ENCODE measurements around the gene HYAL1. TPM values are rescaled to one million over a fixed set of nuclear protein-coding genes. Genes with fewer than 3 reads are reported as not detected.
A peak's percentile ranks its signal among the peaks of the same experiment; 100 is the strongest.
"Not testable (repeated sequence)": the region's sequence is repeated elsewhere in the genome, so short reads cannot be mapped to it uniquely, and the experiment has no call there.

HYAL1 gene
- total RNA-seq, 2 experiments from 2014 or later: 0.28 to 0.35 TPM

DNA sequence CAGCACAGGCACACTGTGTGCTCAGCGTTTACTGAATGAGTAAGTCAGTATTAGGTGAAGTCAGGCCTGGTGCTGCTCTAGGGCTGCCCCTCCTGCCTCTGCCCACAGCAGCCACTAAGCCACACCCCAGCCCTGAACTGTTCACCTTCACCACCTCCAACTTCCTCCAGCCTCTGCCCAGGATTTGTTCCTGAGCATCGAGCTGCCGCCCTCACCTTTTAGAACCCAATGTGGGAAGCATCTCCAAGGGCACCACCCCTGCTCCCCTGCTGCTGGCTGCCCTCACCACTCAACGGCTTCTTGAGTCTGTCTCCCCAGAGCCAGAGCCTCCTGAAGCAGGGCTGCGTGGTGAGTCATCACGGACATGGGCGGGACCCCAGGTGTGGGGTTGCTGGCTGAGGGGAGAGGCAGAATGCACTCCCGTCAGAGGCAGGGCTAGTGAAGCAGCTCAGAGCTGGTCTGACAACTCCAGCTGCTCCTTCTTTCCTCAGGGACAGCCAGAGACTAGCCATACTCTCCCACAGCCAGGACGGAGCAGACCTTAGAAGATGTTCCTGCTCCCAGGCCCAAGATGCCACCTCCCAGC is 13.4 kb upstream of the HYAL1 start:
- POLR2A ChIA-PET: interaction anchor here (1.0 to 31.7 kb wide), 7 partner anchors 11 to 27 kb away, joined by 3 to 704 read pairs (median 6); partner anchors contain the start of genes CYB561D2, HYAL3, IFRD2 and NAA80
- H3K4me3 Mint-ChIP-seq: peak overlapping the region; percentile 66
- no peaks in the 10 kb centered on the region for H3K27me3 Mint-ChIP-seq
- H3K36me3 Mint-ChIP-seq (ENCODE audit: low read depth): peaks cover 4% of the 10 kb centered on the region
- peak; percentile 87 for DNase-seq
- no peaks in the 10 kb centered on the region for H3K9me3 Mint-ChIP-seq
- CTCF ChIA-PET: interaction anchor here (1.2 to 3.4 kb wide), 4 partner anchors 18 to 57 kb away, joined by 3 to 17 read pairs (median 4); partner anchors contain the start of genes HYAL3, IFRD2 and NAA80
- H3K27ac Mint-ChIP-seq: peak overlapping the region; percentile 95
- peaks cover 59% of the 10 kb centered on the region for H3K4me1 Mint-ChIP-seq

GRCh38 chr3:50314816-50315215 is 11.4 kb upstream of the HYAL1 start:
- Mint-ChIP-seq H3K9me3 (peaks cover under 1% of the 10 kb centered on the region), H3K36me3 (ENCODE audit: low read depth) (peaks cover 4% of the 10 kb centered on the region), H3K4me3 (no peak overlapping the region), H3K4me1 (peaks cover 50% of the 10 kb centered on the region), H3K27me3 (no peaks in the 10 kb centered on the region), H3K27ac (peak overlapping the region; percentile 64)
- DNase-seq: no peak
- ChIA-PET CTCF (interaction anchor here (0.8 to 3.4 kb wide), 5 partner anchors 9 to 88 kb away, joined by 3 to 17 read pairs (median 4); partner anchors contain the start of genes HYAL3, NAA80 and TUSC2), POLR2A (interaction anchor here (1.2 to 31.7 kb wide), 5 partner anchors 9 to 28 kb away, joined by 3 to 704 read pairs (median 15); partner anchors contain the start of genes CYB561D2, HYAL3, IFRD2 and NAA80)

GRCh38 chr3:50314342-50314741 is 11.0 kb upstream of the HYAL1 start:
- ChIA-PET POLR2A (interaction anchor here (1.2 to 31.7 kb wide), 5 partner anchors 8 to 28 kb away, joined by 3 to 704 read pairs (median 15); partner anchors contain the start of genes CYB561D2, HYAL3, IFRD2 and NAA80), CTCF (interaction anchor here (1.1 to 3.4 kb wide), 4 partner anchors 10 to 88 kb away, joined by 3 to 17 read pairs (median 6); partner anchors contain the start of genes HYAL3, NAA80 and TUSC2)
- Mint-ChIP-seq H3K9me3 (peaks cover 5% of the 10 kb centered on the region), H3K4me3 (no peak overlapping the region), H3K27me3 (no peaks in the 10 kb centered on the region), H3K36me3 (ENCODE audit: low read depth) (peaks cover 9% of the 10 kb centered on the region), H3K4me1 (peaks cover 46% of the 10 kb centered on the region), H3K27ac (no peak overlapping the region)
- no peak for DNase-seq

DNA sequence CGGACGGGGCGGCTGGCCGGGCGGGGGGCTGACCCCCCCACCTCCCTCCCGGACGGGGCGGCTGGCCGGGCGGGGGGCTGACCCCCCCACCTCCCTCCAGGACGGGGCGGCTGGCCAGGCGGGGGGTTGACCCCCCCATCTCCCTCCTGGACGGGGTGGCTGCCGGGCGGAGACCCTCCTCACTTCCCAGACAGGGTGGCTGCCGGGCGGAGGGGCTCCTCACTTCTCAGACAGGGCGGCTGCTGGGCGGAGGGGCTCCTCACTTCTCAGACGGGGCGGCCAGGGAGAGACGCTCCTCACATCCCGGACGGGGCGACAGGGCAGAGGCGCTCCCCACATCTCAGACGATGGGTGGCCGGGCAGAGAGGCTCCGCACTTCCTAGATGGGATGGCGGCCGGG is 8.7 kb upstream of the HYAL1 start:
- H3K36me3 Mint-ChIP-seq (ENCODE audit: low read depth); H3K4me3 Mint-ChIP-seq; H3K27ac Mint-ChIP-seq; H3K27me3 Mint-ChIP-seq; CTCF ChIA-PET; DNase-seq; H3K9me3 Mint-ChIP-seq: not testable (repeated sequence)
- POLR2A ChIA-PET: interaction anchor here (31.7 kb wide), 1 partner anchor 31 kb away, joined by 704 read pairs; the partner anchor contains the start of genes CYB561D2, NPRL2, RASSF1 and TUSC2
- peaks cover 27% of the 10 kb centered on the region for H3K4me1 Mint-ChIP-seq

DNA sequence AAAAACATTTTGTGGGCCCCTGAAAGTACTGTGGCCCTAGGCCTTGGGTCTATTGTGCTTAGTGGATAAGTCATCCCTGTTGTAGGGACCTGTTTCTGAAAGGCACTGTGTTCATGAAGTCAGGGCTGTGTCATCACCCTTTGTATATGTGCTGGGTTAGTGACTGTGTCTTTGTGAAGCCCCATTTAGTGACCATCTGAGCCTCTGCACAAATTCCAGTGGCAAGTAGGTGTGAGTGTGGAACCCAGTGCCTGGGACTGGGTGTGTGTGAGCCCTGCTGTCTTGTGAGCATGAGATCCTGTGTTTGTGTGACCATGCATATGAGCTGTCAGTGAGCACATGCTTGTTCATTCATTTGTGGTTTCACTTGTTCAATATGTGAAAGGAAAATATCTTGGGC is 1.2 kb upstream of the HYAL1 start:
- no peak overlapping the region for H3K4me3 Mint-ChIP-seq
- peaks cover 2% of the 10 kb centered on the region for H3K36me3 Mint-ChIP-seq (ENCODE audit: low read depth)
- CTCF ChIA-PET: no interaction called here
- POLR2A ChIA-PET: interaction anchor here (1.5 to 2.9 kb wide), 2 partner anchors 10 to 12 kb away, joined by 6 to 15 read pairs; no protein-coding TSS in a partner anchor
- peaks cover 2% of the 10 kb centered on the region for H3K9me3 Mint-ChIP-seq
- H3K27ac Mint-ChIP-seq: no peak overlapping the region
- no peak for DNase-seq
- peaks cover 20% of the 10 kb centered on the region for H3K4me1 Mint-ChIP-seq
- no peaks in the 10 kb centered on the region for H3K27me3 Mint-ChIP-seq

DNA sequence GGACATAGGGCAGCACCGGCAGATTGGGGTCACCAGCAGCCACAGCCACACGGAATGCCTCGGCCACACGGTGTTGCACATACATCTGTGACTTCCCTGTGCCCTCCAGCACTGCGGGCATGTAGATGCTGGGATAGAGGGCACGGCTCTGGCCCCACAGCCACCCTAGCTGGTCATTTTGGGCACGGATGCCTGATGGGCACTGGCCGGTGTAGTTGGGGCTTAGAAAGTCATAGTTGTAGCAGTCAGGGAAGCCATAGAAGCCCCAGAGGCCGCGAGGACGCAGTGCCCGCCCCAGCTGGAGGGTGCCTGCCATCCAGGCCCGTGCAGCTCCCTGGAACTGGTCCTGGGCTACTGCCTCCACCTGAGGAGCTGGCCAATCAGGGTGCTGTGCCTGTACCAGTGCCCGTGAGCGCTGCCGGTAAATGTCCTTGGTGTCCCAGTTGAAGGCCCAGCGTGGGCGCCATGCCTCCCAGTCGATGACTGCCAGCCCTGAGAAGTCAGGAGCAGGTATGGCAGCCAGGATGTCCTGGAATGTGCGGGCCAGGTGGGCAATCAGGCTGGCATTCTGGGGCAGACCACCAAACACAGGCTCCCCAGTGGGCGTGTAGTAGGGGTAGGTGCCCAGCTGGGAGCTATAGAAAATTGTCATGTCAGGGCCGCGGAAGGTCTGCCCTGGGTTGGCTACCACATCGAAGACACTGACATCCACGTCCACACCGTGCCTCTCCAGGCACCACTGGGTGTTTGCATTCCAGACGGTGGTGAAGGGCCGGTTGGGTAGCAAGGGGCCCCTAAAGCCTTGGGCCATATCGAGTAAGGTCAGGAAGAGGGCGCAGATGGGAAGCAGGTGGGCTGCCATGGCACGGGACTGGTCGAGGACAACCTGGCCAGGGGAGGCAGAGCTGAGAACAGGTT is 1.0 kb downstream of the HYAL1 start:
- ChIA-PET POLR2A (interaction anchor here (0.9 to 6.3 kb wide), 3 partner anchors 10 to 67 kb away, joined by 3 to 150 read pairs (median 4); partner anchors contain the start of genes IFRD2, RASSF1 and ZMYND10), CTCF (interaction anchor here (0.8 to 1.6 kb wide), 2 partner anchors 22 to 35 kb away, joined by 3 to 7 read pairs; no protein-coding TSS in a partner anchor)
- H3K4me3 Mint-ChIP-seq: no peak overlapping the region
- no peak for DNase-seq
- peaks cover 1% of the 10 kb centered on the region for H3K36me3 Mint-ChIP-seq (ENCODE audit: low read depth)
- peaks cover 31% of the 10 kb centered on the region for H3K4me1 Mint-ChIP-seq
- H3K27ac Mint-ChIP-seq: no peak overlapping the region
- H3K27me3 Mint-ChIP-seq: no peaks in the 10 kb centered on the region
- H3K9me3 Mint-ChIP-seq: no peaks in the 10 kb centered on the region

DNA sequence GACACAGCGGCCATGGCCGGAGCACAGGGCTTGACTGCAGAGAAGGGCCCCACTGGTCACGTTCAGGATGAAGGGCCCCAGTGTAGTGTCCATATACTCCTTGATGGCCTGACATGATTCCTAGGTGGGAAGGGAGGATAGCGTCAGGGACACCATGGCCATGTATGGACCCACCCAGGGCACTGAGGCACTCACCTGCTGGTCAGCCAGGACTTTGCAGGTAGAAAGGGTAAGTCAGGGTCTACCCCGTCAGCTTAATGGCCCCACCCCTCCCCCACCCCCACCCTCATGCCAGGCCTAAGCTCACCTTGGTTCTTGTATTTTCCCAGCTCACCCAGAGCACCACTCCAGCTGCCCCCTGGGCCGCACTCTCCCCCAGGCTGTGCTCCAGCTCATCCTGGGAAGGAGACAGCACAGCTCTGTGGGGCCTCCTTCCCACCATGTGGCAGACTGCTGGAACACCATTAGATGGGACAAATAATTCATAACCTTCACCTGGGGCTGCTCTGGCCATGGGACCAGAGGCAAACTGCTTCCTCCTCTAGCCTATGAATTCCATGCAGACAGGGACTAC is 2.6 kb downstream of the HYAL1 start:
- peaks cover 40% of the 10 kb centered on the region for H3K4me1 Mint-ChIP-seq
- H3K4me3 Mint-ChIP-seq: peak overlapping the region; percentile 99
- H3K36me3 Mint-ChIP-seq (ENCODE audit: low read depth): peaks cover 10% of the 10 kb centered on the region
- peak overlapping the region; percentile 100 for H3K27ac Mint-ChIP-seq
- H3K27me3 Mint-ChIP-seq: no peaks in the 10 kb centered on the region
- DNase-seq: no peak
- H3K9me3 Mint-ChIP-seq: no peaks in the 10 kb centered on the region
- ChIA-PET POLR2A (interaction anchor here (1.3 to 6.3 kb wide), 5 partner anchors 9 to 40 kb away, joined by 4 to 150 read pairs (median 41); partner anchors contain the start of genes IFRD2, RASSF1, TUSC2 and ZMYND10), CTCF (interaction anchor here (4.2 kb wide), 1 partner anchor 23 kb away, joined by 82 read pairs; the partner anchor contains the start of gene HYAL2)

- peak overlapping the region; percentile 100 for H3K27ac Mint-ChIP-seq
- POLR2A ChIA-PET: interaction anchor here (0.8 to 6.3 kb wide), 15 partner anchors 8 to 310 kb away, joined by 3 to 150 read pairs (median 5); partner anchors contain the start of genes CYB561D2, IFRD2, NPRL2 and RASSF1
- no peak for DNase-seq
- peak overlapping the region; percentile 99 for H3K4me3 Mint-ChIP-seq
- no peaks in the 10 kb centered on the region for H3K27me3 Mint-ChIP-seq
- H3K9me3 Mint-ChIP-seq: no peaks in the 10 kb centered on the region
- CTCF ChIA-PET: interaction anchor here (0.6 to 4.2 kb wide), 16 partner anchors 11 to 232 kb away, joined by 3 to 82 read pairs (median 6); partner anchors contain the start of genes CYB561D2, HYAL2, LSMEM2 and RASSF1
- peaks cover 41% of the 10 kb centered on the region for H3K4me1 Mint-ChIP-seq
- H3K36me3 Mint-ChIP-seq (ENCODE audit: low read depth): peaks cover 10% of the 10 kb centered on the region
Measured at GRCh38 chr3:50299929-50300680, 3.3 kb downstream of the HYAL1 start.

GRCh38 chr3:50299638-50299928 is 3.8 kb downstream of the HYAL1 start:
- ChIA-PET CTCF (interaction anchor here (0.6 to 4.2 kb wide), 19 partner anchors 10 to 232 kb away, joined by 3 to 82 read pairs (median 5); partner anchors contain the start of genes CYB561D2, HYAL2, LSMEM2 and RASSF1), POLR2A (interaction anchor here (0.6 to 6.3 kb wide), 18 partner anchors 8 to 311 kb away, joined by 3 to 150 read pairs (median 5); partner anchors contain the start of genes CYB561D2, GNAI2, IFRD2 and NPRL2)
- no peak for DNase-seq
- H3K4me1 Mint-ChIP-seq: peaks cover 38% of the 10 kb centered on the region
- H3K27me3 Mint-ChIP-seq: no peaks in the 10 kb centered on the region
- H3K27ac Mint-ChIP-seq: peak overlapping the region; percentile 100
- H3K9me3 Mint-ChIP-seq: no peaks in the 10 kb centered on the region
- peaks cover 10% of the 10 kb centered on the region for H3K36me3 Mint-ChIP-seq (ENCODE audit: low read depth)
- peak overlapping the region; percentile 99 for H3K4me3 Mint-ChIP-seq

DNA sequence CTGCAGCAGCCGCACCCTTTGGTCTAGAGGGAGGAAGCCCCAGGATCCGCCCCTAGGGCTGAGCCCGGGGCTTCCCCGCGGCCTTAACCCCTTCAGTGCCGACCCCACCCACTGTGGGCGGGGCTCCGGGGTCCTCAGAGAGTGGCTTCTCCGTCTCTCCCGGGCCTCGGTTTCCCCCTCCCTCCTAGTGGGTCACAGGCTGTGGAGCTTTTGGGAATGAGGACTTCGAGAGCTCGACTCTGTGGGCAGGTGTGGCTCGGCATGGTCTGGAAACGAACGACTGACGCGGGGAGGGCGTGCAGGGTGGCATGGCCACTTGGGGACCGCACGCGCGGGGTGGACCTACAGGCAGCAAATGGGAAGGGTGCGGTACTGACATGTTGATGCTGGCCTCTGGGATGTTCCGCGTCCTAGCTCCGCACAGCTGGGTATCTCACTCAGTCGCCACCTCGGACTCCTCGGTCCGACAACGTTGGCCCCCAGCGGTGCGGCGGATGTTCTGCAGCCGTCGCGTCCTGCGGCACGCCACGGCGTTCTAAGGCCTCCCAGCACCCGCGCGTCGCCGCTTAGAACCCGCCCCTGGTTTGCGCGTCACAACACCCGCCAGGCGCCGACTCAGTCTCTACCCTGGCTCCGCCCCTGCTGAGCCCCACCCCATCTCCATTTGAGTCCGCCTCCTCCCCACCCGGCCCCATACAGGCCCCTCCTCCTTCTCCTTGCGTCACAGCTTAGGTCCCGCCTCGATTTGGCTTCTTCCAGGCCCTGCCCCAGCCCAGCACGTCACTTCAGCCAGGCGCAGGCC is 4.3 kb downstream of the HYAL1 start, which contains the start of the genes HYAL3 and NAA80:
TSS of gene HYAL3 (minus strand) at position 570 of the 802 bp plus-strand sequence. CDS start 3,803 bp downstream, outside the sequence.
TSS of gene NAA80 (minus strand) at position 570 of the 802 bp plus-strand sequence. CDS start 1,942 bp downstream, outside the sequence.
- DNase-seq: peak; percentile 100
- Mint-ChIP-seq H3K4me1 (peaks cover 36% of the 10 kb centered on the region), H3K36me3 (ENCODE audit: low read depth) (peaks cover 10% of the 10 kb centered on the region), H3K4me3 (peak within 1 kb of the TSS; percentile 99), H3K27ac (peak within 1 kb of the TSS; percentile 100), H3K9me3 (no peaks in the 10 kb centered on the region), H3K27me3 (no peaks in the 10 kb centered on the region)
- POLR2A ChIA-PET: interaction anchor here (0.6 to 6.3 kb wide), 24 partner anchors 7 to 369 kb away, joined by 3 to 150 read pairs (median 4); partner anchors contain the start of genes CYB561D2, GNAI2, IFRD2 and LSMEM2
- CTCF ChIA-PET: interaction anchor here (0.6 to 4.2 kb wide), 20 partner anchors 10 to 233 kb away, joined by 3 to 82 read pairs (median 4); partner anchors contain the start of genes CYB561D2, HYAL2, LSMEM2 and RASSF1

Data from activated CD4-positive, alpha-beta memory T cell treated with anti-CD3 and anti-CD28 coated beads, Interleukin-2, amount 10 ng/mL, durations not matched to agents 7 days and 5 days (primary cell).